HepG2 (cell line): ENCODE results near the gene MCM8. TPM values are rescaled to one million over a fixed set of nuclear protein-coding genes. Genes with fewer than 3 reads are reported as not detected.
A peak's percentile ranks its signal among the peaks of the same experiment; 100 is the strongest.

Experiments used
- ATAC-seq: fragments of 200-7000 bp; cut with Tn5 transposase; 3 replicates; pipeline ENCODE4 v1.9.1; 2020; ENCODE audit warnings: mild to moderate bottlenecking, moderate library complexity
- BruUV-seq: library from RNA; stranded (reverse); fragments of 400-500 nt; replicated peaks from 2 replicates; lab custom pipeline; 2021; lab: Mats Ljungman, UMichigan
- CTCF ChIA-PET: fragments of 300-600 bp; formaldehyde crosslinking; extraction: SDS; loops from one replicate; lab custom pipeline; 2021; ENCODE audit warnings: low total read pairs, inconsistent platforms, low intra/inter-chr PET ratio; lab: Yijun Ruan, JAX
- POLR2A ChIA-PET: fragments of 350-600 bp; sonication (Branson Sonifier 250); formaldehyde crosslinking; loops from one replicate; lab custom pipeline; 2020; ENCODE audit warnings: antibody characterized with exemption, inconsistent platforms; lab: Yijun Ruan, JAX
- DNase-seq: peaks from one replicate; pipeline ENCODE4 v3.0.0-alpha.2; 2015; ENCODE audit warnings: low spot score
- FAIRE-seq: peaks from 3 replicates; lab custom pipeline; 2011; peaks lifted over from hg19 to GRCh38; lab: Jason Lieb, UNC
- H2AFZ ChIP-seq: one replicate; pipeline ENCODE4 v1.6.1; 2011; ENCODE audit warnings: low read length, inconsistent platforms
- H3K27ac ChIP-seq: fragments of 300-600 bp; 3 replicates; pipeline ENCODE4 v1.8.0; 2011; ENCODE audit warnings: mixed run types, mild to moderate bottlenecking, mixed read lengths, low read length, inconsistent platforms; ENCODE audit not compliant: insufficient read depth; ENCODE audit errors: extremely low read length
- H3K27me3 ChIP-seq, 2 experiments: fragments of 200-600 bp in 1 of 2; 2 replicates in 1 of 2; 3 replicates in 1 of 2; pipeline versions ENCODE4 v1.6.0 to v1.8.0; 2011; ENCODE audit warnings: low read length in 2 of 2, mild to moderate bottlenecking in 2 of 2, moderate library complexity in 2 of 2, inconsistent platforms in 1 of 2; ENCODE audit not compliant: insufficient read depth in 2 of 2, control insufficient read depth in 1 of 2
- H3K36me3 ChIP-seq, 2 experiments: fragments of 200-600 bp in 1 of 2; replicated peaks in 1 of 2; 2 replicates in 1 of 2; 3 replicates in 1 of 2; pipeline versions ENCODE4 v1.5.1 to v1.8.0; 2011; ENCODE audit warnings: low read length in 2 of 2, inconsistent platforms in 1 of 2; ENCODE audit not compliant: insufficient read depth in 2 of 2, control insufficient read depth in 1 of 2
- H3K4me1 ChIP-seq: 2 replicates; pipeline ENCODE4 v1.5.1; 2012; ENCODE audit warnings: low read length, inconsistent platforms; ENCODE audit not compliant: insufficient read depth
- H3K4me2 ChIP-seq: 2 replicates; pipeline ENCODE4 v1.6.0; 2011; ENCODE audit warnings: low read depth, low read length, inconsistent platforms
- H3K4me3 ChIP-seq, 3 experiments: fragments of 200-600 bp in 1 of 3; sonication (generic), shearing (Covaris generic) in 1 of 3; replicated peaks in 1 of 3; 2 replicates each; pipeline ENCODE4 v1.5.1; 2011 to 2016; ENCODE audit warnings: low read length in 3 of 3, inconsistent platforms in 2 of 3, low read depth in 2 of 3, mild to moderate bottlenecking in 2 of 3, control low read depth in 1 of 3, mixed read lengths in 1 of 3; ENCODE audit not compliant: insufficient read depth in 1 of 3
- H3K79me2 ChIP-seq: one replicate; pipeline ENCODE4 v1.6.1; 2011; ENCODE audit warnings: low read length, inconsistent platforms; ENCODE audit not compliant: insufficient read depth
- H3K9ac ChIP-seq: 2 replicates; pipeline ENCODE4 v1.6.0; 2011; ENCODE audit warnings: mild to moderate bottlenecking, low read depth, low read length, inconsistent platforms; ENCODE audit not compliant: insufficient read depth
- H3K9me3 ChIP-seq: 2 replicates; pipeline ENCODE4 v1.5.1; 2012; ENCODE audit warnings: mild to moderate bottlenecking, low read length
- H4K20me1 ChIP-seq: 2 replicates; pipeline ENCODE4 v1.6.0; 2011; ENCODE audit warnings: inconsistent platforms, mild to moderate bottlenecking, low read length, moderate library complexity; ENCODE audit not compliant: insufficient read depth
- GFI1 ChIP-seq: sonication (generic); formaldehyde crosslinking; IDR thresholded peaks from 2 replicates; pipeline ENCODE4 v1.5.0; 2020; ENCODE audit warnings: missing genetic modification reagents, mild to moderate bottlenecking, borderline replicate concordance
- HDAC2 ChIP-seq: sonication (generic); formaldehyde crosslinking; IDR thresholded peaks from 2 replicates; pipeline ENCODE4 v1.4.0; 2020; ENCODE audit warnings: missing genetic modification reagents
- KDM4B ChIP-seq: sonication (generic); formaldehyde crosslinking; IDR thresholded peaks from 2 replicates; pipeline ENCODE4 v1.4.0; 2020; ENCODE audit warnings: missing genetic modification reagents
- POGZ ChIP-seq: sonication (generic); formaldehyde crosslinking; IDR thresholded peaks from 2 replicates; pipeline ENCODE4 v1.4.0; 2020; ENCODE audit warnings: mild to moderate bottlenecking, missing genetic modification reagents
- RARA ChIP-seq: IDR thresholded peaks from 2 replicates; pipeline ENCODE4 v1.6.1; 2016; ENCODE audit warnings: missing genetic modification reagents, missing compliant biosample characterization
- RFX3 ChIP-seq: IDR thresholded peaks from 2 replicates; pipeline ENCODE4 v1.6.1; 2016; ENCODE audit warnings: missing biosample characterization, missing genetic modification reagents
- ZC3H13 ChIP-seq: sonication (generic); formaldehyde crosslinking; IDR thresholded peaks from 2 replicates; pipeline ENCODE4 v1.8.1; 2023; ENCODE audit warnings: mild to moderate bottlenecking, missing genetic modification reagents, moderate library complexity
- ZNF407 ChIP-seq: sonication (generic); formaldehyde crosslinking; IDR thresholded peaks from one replicate; pipeline ENCODE4 v1.5.1; 2020; ENCODE audit warnings: mild to moderate bottlenecking, missing genetic modification reagents; ENCODE audit errors: not compliant biosample characterization
- ZNF646 ChIP-seq: sonication (generic); formaldehyde crosslinking; IDR thresholded peaks from 2 replicates; pipeline ENCODE4 v1.9.0; 2021; ENCODE audit warnings: mild to moderate bottlenecking, missing genetic modification reagents
- WGBS: methylation state at CpG from one replicate; pipeline ENCODE4 v1.1.6; 2017; ENCODE audit warnings: low lambda C conversion rate; 5-methylcytosine and 5-hydroxymethylcytosine counted together
- in situ Hi-C: cut with HindIII; loops from 2 replicates; pipeline ENCODE4 v1.10.0; 2017; ENCODE audit warnings: low pct_unique_long_range_greater_than_20kb; ENCODE audit not compliant: extremely low pct_ligation_motif_present
- intact Hi-C: fragments of 100-400 bp; cut with micrococcal nuclease; formaldehyde crosslinking; loops from one replicate; pipeline ENCODE4 v1.10.0; 2022; ENCODE audit not compliant: unreplicated experiment
- polyA plus RNA-seq, 8 experiments: library from polyadenylated mRNA; depleted of rRNA in 3 of 8; stranded (reverse) in 7 of 8; unstranded in 1 of 8; fragments of >200 nt; fragmentation: Illumina TruSeq in 4 of 8; extraction: Trizol in 4 of 8; gene quantifications; 2 replicates each; pipeline versions ENCODE4 v1.2.1 to v1.2.3, GENCODE V29; 2011 to 2016; ENCODE audit warnings: low read depth in 4 of 8, missing spikeins in 1 of 8, mixed read lengths in 1 of 8; ENCODE audit not compliant: insufficient read depth in 1 of 8
- total RNA-seq, 5 experiments: library from RNA; depleted of rRNA; stranded (reverse); fragments of >200 nt; fragmentation: Illumina TruSeq; extraction: Trizol; gene quantifications; 2 replicates each; pipeline ENCODE4 v1.2.3, GENCODE V29; 2016; ENCODE audit warnings: low read depth in 1 of 5

Gene MCM8
- total and polyA plus RNA-seq, 2 of the 13 experiments (the other 11 are each of a cell fraction or from before 2014, with no cell fraction given), result 11.5 to 59.3 TPM

- no peak for TF ChIP-seq POGZ (CRISPR knock-in tag)
- no peak for TF ChIP-seq ZNF407
These were observed 29.9 kb upstream of the MCM8 start (continued) for GRCh38 chr20:5920581-5920980.

GRCh38 chr20:5923493-5923892 is 27.0 kb upstream of the MCM8 start:
- Histone ChIP-seq H3K9me3 (no peaks in the 10 kb centered on the region), H4K20me1 (no peaks in the 10 kb centered on the region), H3K9ac (no peak overlapping the region), H3K36me3 (no peaks in the 10 kb centered on the region), H2AFZ (no peak overlapping the region), H3K79me2 (no peaks in the 10 kb centered on the region), H3K4me2 (no peak overlapping the region), H3K4me1 (peaks cover 11% of the 10 kb centered on the region), H3K27me3 (peaks cover 0 to 25% of the 10 kb centered on the region in 2 experiments; a peak in 3 of 5 replicates), H3K27ac (no peak overlapping the region), H3K4me3 (no peak overlapping the region)
- ChIA-PET CTCF (no interaction called here), POLR2A (no interaction called here)
- WGBS, result 10% methylated on average over 5 of the region's 5 CpGs
- intact Hi-C loops, result no loop called here
- FAIRE-seq (no peak), DNase-seq (no peak), ATAC-seq (no peak)
- BruUV-seq, result no TSS peak
- in situ Hi-C loops, result no loop called here
- TF ChIP-seq KDM4B (no peak), ZC3H13 (CRISPR knock-in tag) (no peak), HDAC2 (CRISPR knock-in tag) (no peak), ZNF646 (CRISPR knock-in tag) (no peak), RFX3 (CRISPR knock-in tag) (no peak), RARA (CRISPR knock-in tag) (no peak), GFI1 (0 out of 2 replicates have a peak, but pooled peaks have one; percentile 24)
